ENCODE results near the gene SIM2. TPM values are rescaled to one million over a fixed set of nuclear protein-coding genes. Genes with fewer than 3 reads are reported as not detected.

SIM2 gene
- total RNA-seq, 1 donor from 2014 or later = not detected

DNA sequence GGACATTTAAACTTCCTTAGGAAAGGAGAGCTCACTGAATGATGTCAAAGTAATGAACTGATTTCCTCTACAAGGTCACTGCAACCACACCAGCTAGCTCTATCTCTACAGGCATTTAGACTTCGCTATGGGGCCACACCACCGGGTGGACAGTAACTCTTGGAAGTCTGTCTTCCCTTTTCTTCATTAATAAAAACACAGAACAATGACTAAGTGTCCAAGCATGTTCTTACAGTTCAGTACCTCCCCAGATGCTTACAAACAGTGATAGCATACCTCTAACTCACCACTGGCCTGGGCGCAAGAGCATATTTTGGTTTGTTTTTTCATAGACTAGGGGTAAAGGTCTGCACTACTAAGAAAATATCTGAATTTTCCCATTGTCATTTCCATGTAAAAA lies 54.6 kb downstream of the SIM2 start:
- Mint-ChIP-seq H3K4me1 (peaks cover 34% of the 10 kb centered on the region), H3K27me3 (ENCODE audit: low read depth) (peaks cover 8% of the 10 kb centered on the region), H3K9me3 (no peaks in the 10 kb centered on the region), H3K4me3 (no peak overlapping the region), H3K36me3 (peaks cover 9% of the 10 kb centered on the region), H3K27ac (no peak overlapping the region)
- TF ChIP-seq, protein P1, sequence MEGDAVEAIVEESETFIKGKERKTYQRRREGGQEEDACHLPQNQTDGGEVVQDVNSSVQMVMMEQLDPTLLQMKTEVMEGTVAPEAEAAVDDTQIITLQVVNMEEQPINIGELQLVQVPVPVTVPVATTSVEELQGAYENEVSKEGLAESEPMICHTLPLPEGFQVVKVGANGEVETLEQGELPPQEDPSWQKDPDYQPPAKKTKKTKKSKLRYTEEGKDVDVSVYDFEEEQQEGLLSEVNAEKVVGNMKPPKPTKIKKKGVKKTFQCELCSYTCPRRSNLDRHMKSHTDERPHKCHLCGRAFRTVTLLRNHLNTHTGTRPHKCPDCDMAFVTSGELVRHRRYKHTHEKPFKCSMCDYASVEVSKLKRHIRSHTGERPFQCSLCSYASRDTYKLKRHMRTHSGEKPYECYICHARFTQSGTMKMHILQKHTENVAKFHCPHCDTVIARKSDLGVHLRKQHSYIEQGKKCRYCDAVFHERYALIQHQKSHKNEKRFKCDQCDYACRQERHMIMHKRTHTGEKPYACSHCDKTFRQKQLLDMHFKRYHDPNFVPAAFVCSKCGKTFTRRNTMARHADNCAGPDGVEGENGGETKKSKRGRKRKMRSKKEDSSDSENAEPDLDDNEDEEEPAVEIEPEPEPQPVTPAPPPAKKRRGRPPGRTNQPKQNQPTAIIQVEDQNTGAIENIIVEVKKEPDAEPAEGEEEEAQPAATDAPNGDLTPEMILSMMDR (IDR thresholded peaks at IDR 0.05; ENCODE audit: unreplicated experiment) = no peak
- DNase-seq (ENCODE audit: low spot score in 2 of 2, unreplicated experiment in 2 of 2) = no peak

- TF ChIP-seq, protein P1 (IDR thresholded peaks at IDR 0.05; ENCODE audit: unreplicated experiment) = no peak
- no peak for DNase-seq (ENCODE audit: low spot score in 2 of 2, unreplicated experiment in 2 of 2)
- Mint-ChIP-seq H3K27ac (no peak overlapping the region), H3K27me3 (ENCODE audit: low read depth) (peaks cover under 1% of the 10 kb centered on the region), H3K36me3 (peaks cover 9% of the 10 kb centered on the region), H3K9me3 (no peaks in the 10 kb centered on the region), H3K4me1 (peaks cover 28% of the 10 kb centered on the region), H3K4me3 (no peak overlapping the region)
Measured at GRCh38 chr21:36754241-36754898, 55.5 kb downstream of the SIM2 start.

- H3K36me3 Mint-ChIP-seq = peaks cover 10% of the 10 kb centered on the region
- TF ChIP-seq, protein P1 (IDR thresholded peaks at IDR 0.05; ENCODE audit: unreplicated experiment) = no peak
- DNase-seq (ENCODE audit: low spot score in 2 of 2, unreplicated experiment in 2 of 2) = no peak
- H3K4me1 Mint-ChIP-seq = peaks cover 18% of the 10 kb centered on the region
- H3K27me3 Mint-ChIP-seq (ENCODE audit: low read depth) = no peaks in the 10 kb centered on the region
- H3K27ac Mint-ChIP-seq = no peak overlapping the region
- no peaks in the 10 kb centered on the region for H3K9me3 Mint-ChIP-seq
- H3K4me3 Mint-ChIP-seq = no peak overlapping the region
Measured at GRCh38 chr21:36756527-36756926, 57.6 kb downstream of the SIM2 start.

DNA sequence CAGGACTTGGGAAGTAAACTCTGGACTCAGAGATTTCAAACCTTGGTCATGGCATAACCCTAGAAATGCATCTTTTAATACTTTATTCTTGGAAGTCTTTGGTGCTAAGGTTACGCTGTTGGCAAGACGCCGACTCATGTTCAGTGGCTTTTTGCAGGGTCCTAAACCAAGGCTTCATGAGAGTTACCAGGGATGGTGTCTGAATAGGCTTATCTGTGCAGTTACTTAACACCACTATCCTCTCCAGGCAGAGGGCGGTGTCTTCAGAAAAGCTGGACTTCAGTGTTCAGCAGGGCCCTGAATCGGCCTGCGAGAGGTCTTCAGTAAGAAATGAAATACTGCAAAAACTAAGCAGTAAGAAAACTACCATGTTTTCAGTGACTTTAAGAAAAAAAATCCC lies 58.3 kb downstream of the SIM2 start:
- Mint-ChIP-seq H3K9me3 (no peaks in the 10 kb centered on the region), H3K27me3 (ENCODE audit: low read depth) (no peaks in the 10 kb centered on the region), H3K27ac (no peak overlapping the region), H3K36me3 (peaks cover 10% of the 10 kb centered on the region), H3K4me3 (no peak overlapping the region), H3K4me1 (peaks cover 13% of the 10 kb centered on the region)
- no peak for DNase-seq (ENCODE audit: low spot score in 2 of 2, unreplicated experiment in 2 of 2)
- TF ChIP-seq, protein P1 (IDR thresholded peaks at IDR 0.05; ENCODE audit: unreplicated experiment) = no peak

GRCh38 chr21:36759348-36760083 lies 60.6 kb downstream of the SIM2 start:
- TF ChIP-seq, protein P1 (IDR thresholded peaks at IDR 0.05; ENCODE audit: unreplicated experiment) = no peak
- Mint-ChIP-seq H3K27ac (no peak overlapping the region), H3K4me1 (peaks cover 5% of the 10 kb centered on the region), H3K27me3 (ENCODE audit: low read depth) (no peaks in the 10 kb centered on the region), H3K36me3 (peaks cover 8% of the 10 kb centered on the region), H3K9me3 (no peaks in the 10 kb centered on the region), H3K4me3 (no peak overlapping the region)
- no peak for DNase-seq (ENCODE audit: low spot score in 2 of 2, unreplicated experiment in 2 of 2)

All from mesothelial cell of epicardium (in vitro differentiated cells).